HEK293 (cell line): Measurements from ENCODE around the gene FBLN2.

Experiments used
- CTCF ChIA-PET: fragments of 350-600 bp; formaldehyde crosslinking; extraction: SDS; loops from one replicate; lab custom pipeline; 2021; ENCODE audit warnings: antibody characterized with exemption; lab: Yijun Ruan, JAX
- POLR2A ChIA-PET: fragments of 300-600 bp; formaldehyde crosslinking; extraction: SDS; loops from one replicate; lab custom pipeline; 2020; ENCODE audit warnings: antibody characterized with exemption, inconsistent platforms; lab: Yijun Ruan, JAX
- H3K27ac ChIP-seq: fragments of 200-500 bp; sonication (Bioruptor generic); 2 replicates; pipeline ENCODE4 v1.5.1; 2014; ENCODE audit warnings: low read depth, low read length, control low read depth, inconsistent platforms; ENCODE audit errors: extremely low read depth
- H3K36me3 ChIP-seq, 2 experiments: fragments of 200-500 bp in 1 of 2; sonication (Bioruptor generic) in 1 of 2; 1 replicate in 1 of 2; 2 replicates in 1 of 2; pipeline ENCODE4 v1.5.1; 2014 to 2017; ENCODE audit warnings: inconsistent platforms in 2 of 2, low read length in 2 of 2; ENCODE audit not compliant: control insufficient read depth in 2 of 2, insufficient read depth in 1 of 2
- H3K4me1 ChIP-seq: fragments of 200-500 bp; sonication (Bioruptor generic); 2 replicates; pipeline ENCODE4 v1.5.1; 2014; ENCODE audit warnings: mild to moderate bottlenecking, low read length, inconsistent platforms; ENCODE audit not compliant: control insufficient read depth, insufficient read depth
- H3K4me3 ChIP-seq: 2 replicates; pipeline ENCODE4 v1.5.1; 2011; ENCODE audit warnings: low read depth, mild to moderate bottlenecking, control low read depth, low read length, moderate library complexity
- H3K9me3 ChIP-seq: fragments of 200-500 bp; sonication (Bioruptor generic); 2 replicates; pipeline ENCODE4 v1.5.1; 2014; ENCODE audit warnings: low read depth, low read length, inconsistent platforms; ENCODE audit not compliant: control insufficient read depth, insufficient read depth
- GLIS1 ChIP-seq: fragments of 450-650 bp; formaldehyde crosslinking; IDR thresholded peaks from 2 replicates; pipeline ENCODE4 v1.5.1; 2016; ENCODE audit warnings: missing biosample characterization, missing genetic modification characterization
- KLF8 ChIP-seq: fragments of 450-650 bp; formaldehyde crosslinking; IDR thresholded peaks from 2 replicates; pipeline ENCODE4 v1.5.1; 2016; ENCODE audit warnings: missing biosample characterization, missing genetic modification characterization
- OSR2 ChIP-seq: fragments of 450-650 bp; formaldehyde crosslinking; IDR thresholded peaks from 2 replicates; pipeline ENCODE4 v1.5.1; 2016; ENCODE audit warnings: missing biosample characterization, missing genetic modification characterization
- ZBTB21 ChIP-seq: fragments of 450-650 bp; formaldehyde crosslinking; IDR thresholded peaks from 2 replicates; pipeline ENCODE4 v1.5.1; 2017; ENCODE audit warnings: missing biosample characterization, missing genetic modification characterization
- ZIC2 ChIP-seq: fragments of 450-650 bp; formaldehyde crosslinking; IDR thresholded peaks from 2 replicates; pipeline ENCODE4 v1.5.1; 2016; ENCODE audit warnings: missing biosample characterization, missing genetic modification characterization
- ZNF624 ChIP-seq: fragments of 450-650 bp; formaldehyde crosslinking; IDR thresholded peaks from 2 replicates; pipeline ENCODE4 v1.5.1; 2017; ENCODE audit warnings: missing biosample characterization, missing genetic modification characterization
- ZNF777 ChIP-seq: fragments of 450-650 bp; formaldehyde crosslinking; IDR thresholded peaks from 2 replicates; pipeline ENCODE4 v1.5.1; 2017; ENCODE audit warnings: missing biosample characterization, missing genetic modification characterization, borderline replicate concordance
- TF ChIP-seq, protein P1 (sequence below): fragments of 450-650 bp; formaldehyde crosslinking; IDR thresholded peaks from 2 replicates; pipeline ENCODE4 v1.5.1; 2016; ENCODE audit warnings: missing biosample characterization, missing genetic modification characterization
- TF ChIP-seq, protein P2 (sequence below): fragments of 450-650 bp; formaldehyde crosslinking; IDR thresholded peaks from 2 replicates; pipeline ENCODE4 v1.5.1; 2016; ENCODE audit warnings: missing biosample characterization, missing genetic modification characterization
- TF ChIP-seq, protein P3 (sequence below): sonication (generic); formaldehyde crosslinking; IDR thresholded peaks from 2 replicates; pipeline ENCODE4 v1.8.1; 2022; ENCODE audit warnings: mild to moderate bottlenecking, moderate library complexity, missing genetic modification reagents
- TF ChIP-seq, protein P4 (sequence below): fragments of 450-650 bp; formaldehyde crosslinking; conservative IDR thresholded peaks from 2 replicates; pipeline ENCODE4 v1.5.1; 2016; ENCODE audit warnings: low read depth, missing biosample characterization, missing genetic modification characterization
- TF ChIP-seq, protein P5 (sequence below): fragments of 450-650 bp; formaldehyde crosslinking; IDR thresholded peaks from 2 replicates; pipeline ENCODE4 v1.5.1; 2016; ENCODE audit warnings: missing biosample characterization, missing genetic modification characterization

The FBLN2 gene

DNA sequence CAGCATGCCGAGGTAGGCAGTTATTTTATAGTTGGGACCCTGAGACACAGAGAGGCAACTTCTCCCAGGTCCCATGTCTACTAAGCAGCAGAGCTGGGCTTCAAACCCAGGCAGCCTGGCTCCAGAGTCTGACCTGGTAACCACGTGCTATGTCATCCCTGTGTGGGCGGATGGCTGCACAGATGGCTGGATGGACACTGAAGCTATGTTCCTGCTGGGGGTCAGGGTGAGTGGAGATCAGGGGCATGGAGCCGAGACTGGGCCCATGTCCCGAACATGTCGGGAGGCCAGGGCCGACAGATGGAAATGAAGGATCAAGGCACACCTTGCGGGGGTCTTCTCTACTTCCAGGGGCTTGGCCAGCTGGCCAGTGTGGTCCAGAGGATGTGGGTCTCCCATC is 9.3 kb upstream of the FBLN2 start:
- no peak overlapping the region for H3K27ac ChIP-seq
- no peaks in the 10 kb centered on the region for H3K9me3 ChIP-seq
- H3K4me3 ChIP-seq: no peak overlapping the region
- no peaks in the 10 kb centered on the region for H3K4me1 ChIP-seq
- POLR2A ChIA-PET: no interaction called here
- CTCF ChIA-PET: interaction anchor here (0.7 to 1.8 kb wide), 5 partner anchors 11 to 111 kb away, joined by 3 to 6 read pairs (median 4); no protein-coding TSS in a partner anchor
- H3K36me3 ChIP-seq: no peaks in the 10 kb centered on the region
- TF ChIP-seq, protein P1, sequence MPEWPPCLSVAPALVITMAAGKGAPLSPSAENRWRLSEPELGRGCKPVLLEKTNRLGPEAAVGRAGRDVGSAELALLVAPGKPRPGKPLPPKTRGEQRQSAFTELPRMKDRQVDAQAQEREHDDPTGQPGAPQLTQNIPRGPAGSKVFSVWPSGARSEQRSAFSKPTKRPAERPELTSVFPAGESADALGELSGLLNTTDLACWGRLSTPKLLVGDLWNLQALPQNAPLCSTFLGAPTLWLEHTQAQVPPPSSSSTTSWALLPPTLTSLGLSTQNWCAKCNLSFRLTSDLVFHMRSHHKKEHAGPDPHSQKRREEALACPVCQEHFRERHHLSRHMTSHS (tag by site-specific recombination): no peak
- TF ChIP-seq OSR2 (tag by site-specific recombination): no peak
- no peak for TF ChIP-seq KLF8
- no peak for TF ChIP-seq ZNF777
- TF ChIP-seq, protein P2, sequence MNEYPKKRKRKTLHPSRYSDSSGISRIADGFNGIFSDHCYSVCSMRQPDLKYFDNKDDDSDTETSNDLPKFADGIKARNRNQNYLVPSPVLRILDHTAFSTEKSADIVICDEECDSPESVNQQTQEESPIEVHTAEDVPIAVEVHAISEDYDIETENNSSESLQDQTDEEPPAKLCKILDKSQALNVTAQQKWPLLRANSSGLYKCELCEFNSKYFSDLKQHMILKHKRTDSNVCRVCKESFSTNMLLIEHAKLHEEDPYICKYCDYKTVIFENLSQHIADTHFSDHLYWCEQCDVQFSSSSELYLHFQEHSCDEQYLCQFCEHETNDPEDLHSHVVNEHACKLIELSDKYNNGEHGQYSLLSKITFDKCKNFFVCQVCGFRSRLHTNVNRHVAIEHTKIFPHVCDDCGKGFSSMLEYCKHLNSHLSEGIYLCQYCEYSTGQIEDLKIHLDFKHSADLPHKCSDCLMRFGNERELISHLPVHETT (tag by site-specific recombination): no peak
- no peak for TF ChIP-seq ZNF624 (tag by site-specific recombination)
- TF ChIP-seq, protein P3, sequence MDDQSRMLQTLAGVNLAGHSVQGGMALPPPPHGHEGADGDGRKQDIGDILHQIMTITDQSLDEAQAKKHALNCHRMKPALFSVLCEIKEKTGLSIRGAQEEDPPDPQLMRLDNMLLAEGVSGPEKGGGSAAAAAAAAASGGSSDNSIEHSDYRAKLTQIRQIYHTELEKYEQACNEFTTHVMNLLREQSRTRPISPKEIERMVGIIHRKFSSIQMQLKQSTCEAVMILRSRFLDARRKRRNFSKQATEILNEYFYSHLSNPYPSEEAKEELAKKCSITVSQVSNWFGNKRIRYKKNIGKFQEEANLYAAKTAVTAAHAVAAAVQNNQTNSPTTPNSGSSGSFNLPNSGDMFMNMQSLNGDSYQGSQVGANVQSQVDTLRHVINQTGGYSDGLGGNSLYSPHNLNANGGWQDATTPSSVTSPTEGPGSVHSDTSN (CRISPR knock-in tag): no peak
- no peak for TF ChIP-seq ZBTB21 (tag by site-specific recombination)

DNA sequence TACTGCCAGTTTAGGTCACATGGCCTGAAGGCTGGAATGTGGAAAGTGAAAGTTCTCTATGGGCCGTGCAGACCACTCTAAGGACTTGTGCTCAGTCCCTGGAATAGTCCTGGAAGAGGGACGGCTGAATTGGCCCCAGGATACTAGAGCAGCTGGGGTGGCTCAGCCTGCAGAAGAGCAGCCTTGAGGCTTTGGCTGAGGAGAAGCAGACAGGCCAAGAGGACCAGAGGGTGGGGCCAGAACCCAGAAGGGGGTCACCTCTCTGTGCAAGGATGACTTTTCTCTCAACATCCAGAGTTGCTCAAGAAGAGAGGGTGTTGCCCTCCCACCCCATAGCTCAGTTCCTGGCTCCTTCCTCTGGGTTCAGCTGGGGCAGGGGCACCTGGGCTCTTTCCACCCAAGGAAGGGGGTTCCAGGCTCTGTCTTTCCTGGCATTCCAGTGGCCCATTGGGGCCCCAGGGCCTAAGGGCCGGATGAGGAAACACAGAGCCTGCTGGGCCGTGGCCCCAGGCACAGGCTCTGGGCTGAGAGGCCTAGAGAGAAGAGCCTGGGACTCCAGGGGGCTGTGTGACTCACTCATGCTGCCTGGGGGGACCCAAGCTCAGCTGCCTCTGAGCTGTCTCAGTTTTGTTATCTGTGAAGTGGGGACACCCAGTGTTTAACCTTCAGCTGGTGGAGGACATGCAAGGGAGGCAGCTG is 8.5 kb upstream of the FBLN2 start:
- CTCF ChIA-PET: interaction anchor here (1.3 to 2.0 kb wide), 3 partner anchors 11 to 111 kb away, joined by 4 to 8 read pairs (median 6); no protein-coding TSS in a partner anchor
- POLR2A ChIA-PET: no interaction called here
- Histone ChIP-seq H3K27ac (no peak overlapping the region), H3K4me1 (no peaks in the 10 kb centered on the region), H3K9me3 (no peaks in the 10 kb centered on the region), H3K36me3 (no peaks in the 10 kb centered on the region), H3K4me3 (no peak overlapping the region)
- TF ChIP-seq, protein P4, sequence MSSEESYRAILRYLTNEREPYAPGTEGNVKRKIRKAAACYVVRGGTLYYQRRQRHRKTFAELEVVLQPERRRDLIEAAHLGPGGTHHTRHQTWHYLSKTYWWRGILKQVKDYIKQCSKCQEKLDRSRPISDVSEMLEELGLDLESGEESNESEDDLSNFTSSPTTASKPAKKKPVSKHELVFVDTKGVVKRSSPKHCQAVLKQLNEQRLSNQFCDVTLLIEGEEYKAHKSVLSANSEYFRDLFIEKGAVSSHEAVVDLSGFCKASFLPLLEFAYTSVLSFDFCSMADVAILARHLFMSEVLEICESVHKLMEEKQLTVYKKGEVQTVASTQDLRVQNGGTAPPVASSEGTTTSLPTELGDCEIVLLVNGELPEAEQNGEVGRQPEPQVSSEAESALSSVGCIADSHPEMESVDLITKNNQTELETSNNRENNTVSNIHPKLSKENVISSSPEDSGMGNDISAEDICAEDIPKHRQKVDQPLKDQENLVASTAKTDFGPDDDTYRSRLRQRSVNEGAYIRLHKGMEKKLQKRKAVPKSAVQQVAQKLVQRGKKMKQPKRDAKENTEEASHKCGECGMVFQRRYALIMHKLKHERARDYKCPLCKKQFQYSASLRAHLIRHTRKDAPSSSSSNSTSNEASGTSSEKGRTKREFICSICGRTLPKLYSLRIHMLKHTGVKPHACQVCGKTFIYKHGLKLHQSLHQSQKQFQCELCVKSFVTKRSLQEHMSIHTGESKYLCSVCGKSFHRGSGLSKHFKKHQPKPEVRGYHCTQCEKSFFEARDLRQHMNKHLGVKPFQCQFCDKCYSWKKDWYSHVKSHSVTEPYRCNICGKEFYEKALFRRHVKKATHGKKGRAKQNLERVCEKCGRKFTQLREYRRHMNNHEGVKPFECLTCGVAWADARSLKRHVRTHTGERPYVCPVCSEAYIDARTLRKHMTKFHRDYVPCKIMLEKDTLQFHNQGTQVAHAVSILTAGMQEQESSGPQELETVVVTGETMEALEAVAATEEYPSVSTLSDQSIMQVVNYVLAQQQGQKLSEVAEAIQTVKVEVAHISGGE: no peak
- TF ChIP-seq ZIC2 (tag by site-specific recombination) (peak; percentile 33; the same call in 1 of the 2 replicates), GLIS1 (tag by site-specific recombination) (peak; percentile 25; the same call in 1 of the 2 replicates)
- TF ChIP-seq, protein P5, sequence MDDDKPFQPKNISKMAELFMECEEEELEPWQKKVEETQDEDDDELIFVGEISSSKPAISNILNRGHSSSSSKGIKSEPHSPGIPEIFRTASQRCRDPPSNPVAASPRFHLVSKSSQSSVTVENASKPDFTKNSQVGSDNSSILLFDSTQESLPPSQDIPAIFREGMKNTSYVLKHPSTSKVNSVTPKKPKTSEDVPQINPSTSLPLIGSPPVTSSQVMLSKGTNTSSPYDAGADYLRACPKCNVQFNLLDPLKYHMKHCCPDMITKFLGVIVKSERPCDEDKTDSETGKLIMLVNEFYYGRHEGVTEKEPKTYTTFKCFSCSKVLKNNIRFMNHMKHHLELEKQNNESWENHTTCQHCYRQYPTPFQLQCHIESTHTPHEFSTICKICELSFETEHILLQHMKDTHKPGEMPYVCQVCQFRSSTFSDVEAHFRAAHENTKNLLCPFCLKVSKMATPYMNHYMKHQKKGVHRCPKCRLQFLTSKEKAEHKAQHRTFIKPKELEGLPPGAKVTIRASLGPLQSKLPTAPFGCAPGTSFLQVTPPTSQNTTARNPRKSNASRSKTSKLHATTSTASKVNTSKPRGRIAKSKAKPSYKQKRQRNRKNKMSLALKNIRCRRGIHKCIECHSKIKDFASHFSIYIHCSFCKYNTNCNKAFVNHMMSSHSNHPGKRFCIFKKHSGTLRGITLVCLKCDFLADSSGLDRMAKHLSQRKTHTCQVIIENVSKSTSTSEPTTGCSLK (tag by site-specific recombination): no peak
